HG03064 (cell line): ENCODE measurements around the gene RHBDF1.
"Not testable (repeated sequence)": the region's sequence is repeated elsewhere in the genome, so short reads cannot be mapped to it uniquely, and the experiment has no call there.

Experiments used
- ATAC-seq: cut with Tn5 transposase; IDR thresholded peaks from one replicate; pipeline ENCODE4 v1.9.1; 2021; ENCODE audit warnings: low read depth; ENCODE audit not compliant: unreplicated experiment

The RHBDF1 gene

GRCh38 chr16:61879-62281, 10.6 kb downstream of the RHBDF1 start:
- no peak for ATAC-seq

DNA sequence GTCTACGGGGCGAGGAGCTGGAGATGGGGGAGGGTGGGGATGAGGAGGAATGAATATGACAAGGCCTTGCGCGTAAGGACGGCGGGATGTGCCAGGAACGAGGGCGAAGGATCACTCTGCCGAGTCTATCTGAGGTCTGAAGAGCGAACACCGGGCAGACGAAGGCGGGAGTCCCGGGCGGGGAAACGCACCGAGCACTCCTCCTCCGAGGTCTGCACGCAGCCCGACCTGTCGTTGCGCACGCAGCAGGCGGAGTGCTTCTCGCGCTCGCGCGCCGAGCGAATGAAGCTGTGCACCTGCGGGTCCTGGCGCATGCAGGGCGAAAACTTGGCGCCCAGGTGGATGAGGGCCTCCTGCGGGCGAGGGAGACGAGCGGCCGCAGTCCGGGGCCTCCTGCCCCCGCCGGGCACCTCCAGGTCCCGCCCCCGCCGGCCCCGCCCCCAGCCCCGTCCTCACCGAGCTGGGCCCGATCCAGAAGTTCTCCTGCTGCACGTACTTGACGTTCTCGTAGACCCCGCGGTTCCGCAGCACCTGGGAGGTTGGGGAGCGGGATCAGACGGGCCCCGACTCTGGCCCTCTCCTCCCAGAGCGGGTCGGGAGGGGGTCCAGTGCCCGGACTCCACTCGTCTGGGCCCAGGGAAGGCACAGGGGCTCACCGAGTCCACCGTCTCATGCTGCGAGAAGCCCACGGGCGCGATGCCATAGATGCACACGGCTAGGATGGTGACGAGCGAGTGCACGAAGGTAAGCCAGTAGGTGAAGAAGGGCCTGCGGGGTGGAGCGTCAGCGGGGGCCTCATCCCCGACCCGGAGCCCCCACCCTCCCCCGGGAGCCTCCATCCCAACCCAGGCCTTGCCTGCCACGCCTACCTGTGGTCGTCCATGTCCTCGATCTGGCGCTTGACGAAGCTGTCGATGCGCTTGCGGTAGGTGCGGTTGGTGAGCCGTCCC, 11.2 kb downstream of the RHBDF1 start:
- ATAC-seq = no peak

- ATAC-seq = no peak
Measured at GRCh38 chr16:60166-60565, 12.3 kb downstream of the RHBDF1 start.

GRCh38 chr16:59440-60059, 12.9 kb downstream of the RHBDF1 start:
- ATAC-seq = no peak

DNA sequence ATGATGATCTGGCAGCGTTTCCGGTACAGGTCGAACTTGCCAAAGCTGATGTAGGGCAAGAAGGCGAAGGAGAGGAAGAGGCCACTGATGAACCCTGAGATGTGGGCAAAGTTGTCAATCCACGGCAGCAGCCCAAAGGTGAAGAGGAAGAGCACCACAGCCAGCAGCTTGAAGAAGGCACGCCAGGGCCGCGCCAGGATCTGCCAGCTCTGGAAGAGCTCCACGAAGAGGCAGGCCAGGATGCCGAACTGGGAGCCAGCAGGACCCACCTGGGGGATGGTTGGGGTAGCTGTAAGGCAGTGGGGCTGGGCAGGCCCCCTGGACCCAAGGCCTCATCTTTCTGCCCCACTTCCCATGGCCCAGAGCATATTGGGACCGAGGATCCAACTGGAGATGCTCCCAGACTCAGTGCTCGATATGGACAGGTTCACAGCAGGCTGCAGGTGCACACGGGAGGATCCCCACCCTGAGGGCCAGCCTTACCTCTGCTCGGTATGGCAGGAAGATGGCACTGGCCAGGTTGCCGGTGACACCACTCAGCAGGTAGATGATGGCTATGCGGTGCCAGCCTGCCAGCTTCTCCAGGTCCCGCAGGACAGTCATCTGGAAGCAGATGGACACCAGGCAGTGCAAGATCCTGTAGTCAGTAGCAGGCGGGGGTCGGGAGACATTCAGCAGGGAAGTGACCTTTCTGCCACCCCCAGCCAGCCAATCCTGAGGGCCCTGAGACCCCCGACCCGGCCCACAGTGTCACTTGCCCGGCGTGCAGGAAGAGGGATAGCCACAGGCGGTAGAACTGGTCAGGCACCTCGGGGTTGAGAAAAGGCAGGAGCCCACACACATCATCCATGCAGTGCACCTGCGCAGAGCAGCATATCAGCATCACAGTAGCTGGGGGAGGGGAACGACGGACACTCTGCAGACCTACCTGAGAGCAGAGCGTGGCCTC, 13.7 kb downstream of the RHBDF1 start:
- no peak for ATAC-seq

DNA sequence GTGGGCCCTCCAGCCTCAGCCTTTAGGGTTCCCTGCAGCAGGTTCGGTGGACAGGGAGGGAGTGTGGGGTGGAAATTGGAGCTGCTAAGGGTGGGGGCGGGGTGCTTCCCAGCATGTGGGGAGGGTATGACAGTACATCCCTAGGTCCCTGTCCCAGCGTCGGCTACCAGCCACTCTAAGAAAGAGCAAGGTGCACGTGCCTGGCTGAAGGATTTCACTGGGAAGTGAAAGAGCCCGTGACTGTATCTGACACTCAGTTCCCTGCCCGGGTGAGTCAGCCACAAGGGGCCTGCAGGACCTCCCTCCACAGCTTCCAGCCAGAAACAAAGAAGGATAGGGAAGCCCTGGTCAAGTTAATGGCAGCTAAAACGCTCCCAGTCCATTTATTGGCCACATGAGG, 14.7 kb downstream of the RHBDF1 start:
- ATAC-seq = no peak

- ATAC-seq = no peak
Measured at GRCh38 chr16:56231-56927, 16.1 kb downstream of the RHBDF1 start.

DNA sequence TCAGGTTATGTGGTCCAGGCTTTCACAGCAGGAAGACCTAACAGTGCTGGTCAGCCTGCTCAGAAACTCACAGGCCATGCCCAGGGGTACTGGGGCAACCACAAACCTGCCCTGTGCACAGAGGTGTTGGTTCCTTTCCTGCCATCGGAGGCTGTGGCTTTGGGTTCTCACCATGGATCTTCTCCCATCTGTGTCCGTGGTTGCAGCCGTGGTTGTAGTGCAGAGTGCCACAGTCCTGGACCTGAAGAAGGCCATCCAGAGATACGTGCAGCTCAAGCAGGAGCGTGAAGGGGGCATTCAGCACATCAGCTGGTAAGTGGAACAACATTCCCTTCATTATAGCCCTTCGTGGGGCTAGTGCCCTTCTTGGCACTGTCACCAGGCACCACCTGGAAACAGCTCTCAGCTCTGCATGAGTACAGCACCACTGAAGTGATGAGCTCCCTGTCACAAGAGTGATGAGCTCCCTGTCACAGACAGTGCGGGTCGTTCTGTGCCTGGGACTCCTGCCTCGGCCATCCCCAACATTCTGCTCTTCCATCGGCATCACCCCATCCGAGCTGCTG, 16.8 kb downstream of the RHBDF1 start:
- ATAC-seq = no peak

DNA sequence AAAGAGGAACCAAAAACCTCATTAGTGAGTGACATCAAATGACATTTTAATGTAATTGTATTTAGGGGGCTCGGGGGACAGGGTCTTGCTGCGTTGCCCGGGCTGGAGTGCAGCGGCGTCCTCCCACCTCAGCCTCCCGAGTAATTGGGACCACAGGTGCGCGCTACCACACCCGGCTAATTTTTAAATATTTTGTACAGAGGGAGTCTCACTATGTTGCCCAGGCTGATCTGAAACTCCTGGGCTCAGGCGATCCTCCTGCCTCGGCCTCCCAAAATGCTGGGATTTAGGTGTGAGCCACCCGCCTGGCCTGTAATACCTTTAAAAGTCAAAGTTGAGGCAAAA, 18.2 kb downstream of the RHBDF1 start:
- ATAC-seq = no peak

- peak; percentile 83 for ATAC-seq
Measured at GRCh38 chr16:53346-54236, 18.8 kb downstream of the RHBDF1 start, which contains the start of the genes POLR3K and SNRNP25. Gene POLR3K (minus strand): TSS chr16:53608. CDS start chr16:53586, 22 bp downstream. Gene SNRNP25 (plus strand): TSS chr16:53828. CDS start chr16:54017, 189 bp downstream.

GRCh38 chr16:50769-51591, 21.5 kb downstream of the RHBDF1 start:
- ATAC-seq = no peak

- no peak for ATAC-seq
Measured at GRCh38 chr16:47234-47633, 25.2 kb downstream of the RHBDF1 start.

DNA sequence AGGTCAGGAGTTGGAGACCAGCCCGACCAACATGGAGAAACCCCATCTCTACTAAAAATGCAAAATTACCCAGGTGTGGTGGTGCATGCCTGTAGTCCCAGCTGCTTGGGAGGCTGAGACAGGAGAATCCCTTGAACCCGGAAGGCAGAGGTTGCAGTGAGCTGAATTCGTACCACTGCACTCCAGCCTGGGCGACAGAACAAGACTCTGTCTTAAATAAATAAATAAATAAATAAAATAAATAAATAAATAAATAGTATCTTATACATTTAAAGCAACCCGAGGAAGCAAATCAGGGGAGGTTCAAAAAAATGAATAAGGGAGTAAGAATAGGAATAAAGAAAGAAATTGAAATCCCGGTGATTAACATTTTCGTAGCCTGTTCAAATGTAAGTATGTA, 25.9 kb downstream of the RHBDF1 start:
- ATAC-seq = not testable (repeated sequence)

- no peak for ATAC-seq
Measured at GRCh38 chr16:45454-45853, 27.0 kb downstream of the RHBDF1 start.

GRCh38 chr16:44655-45054, 27.8 kb downstream of the RHBDF1 start:
- no peak for ATAC-seq

DNA sequence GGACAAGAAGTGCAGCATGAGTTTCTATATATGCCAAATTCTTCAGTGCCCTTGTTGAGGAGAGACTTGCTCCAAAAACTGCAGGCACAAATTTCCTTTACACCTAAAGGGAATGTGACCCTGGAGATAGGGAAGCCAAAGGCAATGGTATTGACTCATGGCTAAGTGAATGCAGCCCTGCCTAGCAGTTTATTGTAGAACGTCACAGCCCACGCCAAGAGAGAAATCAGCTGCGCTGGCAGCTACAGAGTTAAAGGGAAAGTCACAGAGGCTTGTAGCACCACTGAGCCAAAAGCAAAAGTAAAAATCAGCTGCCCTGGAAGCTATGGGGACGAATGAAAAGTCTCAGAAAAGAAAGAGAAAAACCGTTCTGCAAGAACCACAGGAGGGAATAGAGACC, 29.1 kb downstream of the RHBDF1 start:
- no peak for ATAC-seq

- ATAC-seq = no peak
Measured at GRCh38 chr16:42691-43090, 29.7 kb downstream of the RHBDF1 start.

DNA sequence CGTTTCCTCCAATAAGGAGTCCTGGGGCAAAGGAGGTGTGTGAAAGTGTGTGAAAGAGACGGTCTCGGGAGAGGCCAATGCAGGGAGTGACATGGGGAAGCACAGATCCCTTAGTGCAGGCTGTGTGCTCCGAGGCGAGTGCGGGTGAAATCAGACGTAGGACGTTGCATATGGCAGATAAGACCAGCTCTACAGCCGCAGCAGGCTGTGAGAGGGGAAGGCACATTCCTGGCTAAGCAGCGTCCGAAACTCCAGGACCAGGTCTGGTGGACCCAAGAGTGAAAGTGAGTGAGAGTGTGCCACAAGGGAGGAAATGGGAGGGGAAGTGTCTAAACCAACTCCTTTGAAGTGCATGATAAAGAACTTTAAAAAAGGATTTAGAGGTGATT, 30.4 kb downstream of the RHBDF1 start:
- no peak for ATAC-seq
